ENCODE measurements around the gene ZNF831. TPM values are rescaled to one million over a fixed set of nuclear protein-coding genes. Genes with fewer than 3 reads are reported as not detected.

The ZNF831 gene
- total RNA-seq, 1 donor from 2014 or later: not detected

DNA sequence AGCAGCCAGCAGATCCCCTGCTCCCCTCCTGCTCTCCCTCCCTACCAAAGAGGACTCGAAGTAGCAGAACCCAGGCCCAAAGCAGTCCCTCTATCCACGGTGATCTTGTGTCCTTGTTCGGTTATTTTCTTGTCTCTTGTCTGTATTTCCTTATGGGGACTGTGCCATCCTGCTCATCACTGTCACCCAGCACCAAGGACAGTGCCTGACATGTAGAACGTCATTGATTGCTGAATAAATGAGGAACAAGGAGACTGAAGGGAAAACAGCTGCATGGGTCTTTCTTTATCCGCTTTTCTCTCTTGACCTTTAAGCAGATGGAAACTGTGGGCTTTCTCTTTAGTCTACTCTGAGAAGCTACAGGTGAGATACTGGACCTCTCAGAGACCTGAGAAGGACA is 29.4 kb upstream of the ZNF831 start:
- no peaks in the 10 kb centered on the region for H3K9me3 Mint-ChIP-seq (ENCODE audit: unreplicated experiment)
- H3K27ac Mint-ChIP-seq (ENCODE audit: unreplicated experiment): no peak overlapping the region
- H3K4me3 Mint-ChIP-seq (ENCODE audit: unreplicated experiment): no peak overlapping the region
- H3K27me3 Mint-ChIP-seq (ENCODE audit: unreplicated experiment): no peaks in the 10 kb centered on the region
- H3K36me3 Mint-ChIP-seq (ENCODE audit: unreplicated experiment): no peaks in the 10 kb centered on the region
- no peak for TF ChIP-seq CTCF (IDR thresholded peaks at IDR 0.05)
- H3K4me1 Mint-ChIP-seq (ENCODE audit: unreplicated experiment): no peaks in the 10 kb centered on the region
- no peak for DNase-seq (ENCODE audit: extremely low spot score, unreplicated experiment)

DNA sequence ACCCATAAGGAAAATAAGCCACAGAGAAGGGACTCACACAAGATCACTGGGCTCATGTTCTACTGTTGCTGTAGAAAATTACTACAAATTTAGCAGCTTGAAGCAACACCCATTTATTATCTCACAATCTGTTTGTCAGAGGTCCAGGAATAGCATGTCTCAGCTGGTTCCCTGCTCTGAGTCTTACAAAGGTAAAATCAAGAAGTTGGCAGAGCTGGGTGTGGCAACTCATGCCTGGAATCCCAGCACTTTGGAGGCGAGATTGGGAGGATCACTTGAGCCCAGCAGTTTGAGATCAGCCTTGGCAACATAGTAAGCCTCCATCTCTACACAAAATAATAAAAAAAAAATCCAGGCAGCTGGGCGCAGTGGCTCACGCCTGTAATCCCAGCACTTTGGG is 28.5 kb upstream of the ZNF831 start:
- no peaks in the 10 kb centered on the region for H3K36me3 Mint-ChIP-seq (ENCODE audit: unreplicated experiment)
- no peak for TF ChIP-seq CTCF (IDR thresholded peaks at IDR 0.05)

DNA sequence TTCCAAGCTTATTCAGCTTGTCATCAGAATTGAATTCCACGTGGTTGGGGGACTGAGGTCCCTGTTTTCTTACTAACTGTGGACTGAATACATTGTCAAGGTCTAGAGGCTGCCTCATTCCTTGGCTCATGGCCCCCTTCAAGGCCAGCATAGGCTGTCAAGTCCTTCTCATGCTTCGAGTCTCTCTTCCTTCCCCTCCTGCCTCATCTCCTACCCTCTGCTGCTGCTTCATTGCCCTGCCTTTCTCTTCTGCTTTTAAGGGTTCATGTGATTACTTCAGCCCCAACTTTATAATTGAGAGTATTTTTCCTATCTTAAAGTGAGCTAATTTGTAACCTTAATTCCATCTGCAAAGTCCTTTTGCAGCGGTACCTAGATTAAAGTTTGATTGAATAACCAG is 27.6 kb upstream of the ZNF831 start:
- no peaks in the 10 kb centered on the region for H3K27me3 Mint-ChIP-seq (ENCODE audit: unreplicated experiment)
- H3K36me3 Mint-ChIP-seq (ENCODE audit: unreplicated experiment): no peaks in the 10 kb centered on the region
- H3K4me3 Mint-ChIP-seq (ENCODE audit: unreplicated experiment): no peak overlapping the region
- H3K27ac Mint-ChIP-seq (ENCODE audit: unreplicated experiment): no peak overlapping the region
- no peak for TF ChIP-seq CTCF (IDR thresholded peaks at IDR 0.05)
- no peaks in the 10 kb centered on the region for H3K4me1 Mint-ChIP-seq (ENCODE audit: unreplicated experiment)
- DNase-seq (ENCODE audit: extremely low spot score, unreplicated experiment): no peak
- H3K9me3 Mint-ChIP-seq (ENCODE audit: unreplicated experiment): no peaks in the 10 kb centered on the region

More for the DNA sequence above, 28.5 kb upstream of the ZNF831 start:
- Mint-ChIP-seq H3K27me3 (ENCODE audit: unreplicated experiment) (no peaks in the 10 kb centered on the region), H3K9me3 (ENCODE audit: unreplicated experiment) (no peaks in the 10 kb centered on the region), H3K4me3 (ENCODE audit: unreplicated experiment) (no peak overlapping the region), H3K4me1 (ENCODE audit: unreplicated experiment) (no peaks in the 10 kb centered on the region), H3K27ac (ENCODE audit: unreplicated experiment) (no peak overlapping the region)
- no peak for DNase-seq (ENCODE audit: extremely low spot score, unreplicated experiment)

GRCh38 chr20:59137532-59137931 is 26.1 kb upstream of the ZNF831 start:
- Mint-ChIP-seq H3K4me3 (ENCODE audit: unreplicated experiment) (no peak overlapping the region), H3K4me1 (ENCODE audit: unreplicated experiment) (no peaks in the 10 kb centered on the region), H3K27me3 (ENCODE audit: unreplicated experiment) (no peaks in the 10 kb centered on the region), H3K27ac (ENCODE audit: unreplicated experiment) (no peak overlapping the region), H3K9me3 (ENCODE audit: unreplicated experiment) (no peaks in the 10 kb centered on the region), H3K36me3 (ENCODE audit: unreplicated experiment) (no peaks in the 10 kb centered on the region)
- DNase-seq (ENCODE audit: extremely low spot score, unreplicated experiment): no peak
- TF ChIP-seq CTCF (IDR thresholded peaks at IDR 0.05): no peak

DNA sequence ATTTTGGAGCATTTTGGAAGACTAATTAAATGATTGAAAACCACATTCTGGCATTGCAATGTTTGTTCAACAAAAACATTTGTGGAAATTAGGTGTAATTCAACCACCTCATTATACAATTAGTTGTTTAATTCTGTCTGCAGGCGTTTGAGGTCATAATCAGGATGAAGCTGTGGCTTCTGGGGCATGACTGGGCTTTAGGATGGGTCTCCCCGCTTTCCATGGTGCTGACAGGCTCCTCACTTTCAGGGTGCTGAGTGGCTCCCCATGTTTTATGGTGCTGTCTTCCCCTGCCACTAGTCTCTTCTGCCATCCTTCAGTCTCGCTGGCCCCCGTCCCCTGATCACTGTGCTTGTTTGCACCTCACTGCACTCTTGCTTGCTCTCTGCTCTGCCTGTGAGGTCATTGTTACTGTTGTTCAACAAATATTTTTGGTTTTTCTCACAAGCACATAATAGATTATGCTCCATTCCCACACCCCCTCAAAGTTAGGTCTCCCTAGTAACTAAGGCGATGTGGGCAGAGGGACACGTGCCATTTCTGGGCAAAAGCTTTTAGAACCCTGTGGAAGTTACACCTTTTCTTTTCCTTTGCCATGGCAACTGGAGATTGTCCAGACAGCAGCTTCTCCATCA is 25.4 kb upstream of the ZNF831 start:
- no peaks in the 10 kb centered on the region for H3K4me1 Mint-ChIP-seq (ENCODE audit: unreplicated experiment)

More for the DNA sequence above, 25.4 kb upstream of the ZNF831 start:
- no peak for DNase-seq (ENCODE audit: extremely low spot score, unreplicated experiment)
- no peaks in the 10 kb centered on the region for H3K36me3 Mint-ChIP-seq (ENCODE audit: unreplicated experiment)
- no peak for TF ChIP-seq CTCF (IDR thresholded peaks at IDR 0.05)
- H3K4me3 Mint-ChIP-seq (ENCODE audit: unreplicated experiment): no peak overlapping the region
- no peak overlapping the region for H3K27ac Mint-ChIP-seq (ENCODE audit: unreplicated experiment)
- no peaks in the 10 kb centered on the region for H3K9me3 Mint-ChIP-seq (ENCODE audit: unreplicated experiment)
- no peaks in the 10 kb centered on the region for H3K27me3 Mint-ChIP-seq (ENCODE audit: unreplicated experiment)

Data from osteocyte (in vitro differentiated cells).